Retinal pigment epithelial cell (primary cell): ENCODE measurements around the gene WSCD2.

Source experiments
- DNase-seq: peaks from one replicate; pipeline ENCODE4 v3.0.0-alpha.2; 2010; ENCODE audit warnings: low read depth
- H3K4me3 ChIP-seq: 2 replicates; pipeline ENCODE4 v1.5.1; 2011; ENCODE audit warnings: mild to moderate bottlenecking, low read length, control low read depth, moderate library complexity
- CTCF ChIP-seq: conservative IDR thresholded peaks from 2 replicates; pipeline ENCODE4 v1.5.1; 2011; ENCODE audit warnings: low read depth, low read length, control low read depth, inconsistent platforms

The WSCD2 gene

GRCh38 chr12:108133482-108133881 is 4.4 kb downstream of the WSCD2 start:
- no peak overlapping the region for H3K4me3 ChIP-seq
- DNase-seq, result no peak
- no peak for TF ChIP-seq CTCF

- H3K4me3 ChIP-seq, result no peak overlapping the region
- no peak for TF ChIP-seq CTCF
- DNase-seq, result no peak
Observed at GRCh38 chr12:108134744-108135143, 5.7 kb downstream of the WSCD2 start.

DNA sequence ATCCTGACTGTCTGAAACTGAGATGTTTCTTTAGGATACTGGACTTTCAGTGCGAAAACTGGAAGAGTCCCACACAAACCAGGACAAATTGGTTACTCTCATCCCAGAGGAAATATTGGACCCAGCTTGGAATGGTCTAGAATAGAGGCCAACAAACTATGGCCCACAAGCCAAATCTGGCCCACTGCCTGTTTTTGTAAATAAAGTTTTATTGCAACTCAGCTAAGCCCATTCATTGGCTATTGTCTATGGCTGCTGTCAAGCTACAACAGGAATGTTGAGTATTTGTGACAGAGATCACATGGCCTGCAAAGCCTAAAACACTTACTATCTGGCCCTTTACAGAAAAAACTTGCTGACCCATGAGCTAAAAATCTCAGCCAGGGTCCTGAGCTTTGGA is 6.5 kb downstream of the WSCD2 start:
- DNase-seq, result no peak
- TF ChIP-seq CTCF, result no peak
- H3K4me3 ChIP-seq, result no peak overlapping the region

DNA sequence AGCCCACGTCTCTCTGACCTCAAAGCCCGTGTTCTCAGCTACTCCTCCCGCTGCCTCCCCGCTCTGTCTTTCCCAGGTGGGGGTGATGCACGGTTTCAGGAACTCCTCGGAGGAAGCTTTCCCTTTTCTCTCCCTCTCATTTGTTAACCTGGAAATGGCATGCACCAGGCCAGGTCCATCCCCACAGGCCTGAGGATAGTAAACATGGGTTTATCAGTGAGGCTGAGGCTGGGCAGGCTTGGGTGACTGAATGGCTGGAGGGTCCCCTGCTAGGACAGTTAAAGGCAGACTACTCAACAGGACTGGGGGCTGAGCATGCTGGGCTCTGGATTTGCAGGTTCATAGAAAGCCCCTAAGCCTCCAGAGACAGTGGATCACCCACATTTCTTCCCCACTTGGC is 7.6 kb downstream of the WSCD2 start:
- no peak for TF ChIP-seq CTCF
- H3K4me3 ChIP-seq, result no peak overlapping the region
- DNase-seq, result no peak

- DNase-seq, result no peak
- no peak for TF ChIP-seq CTCF
- H3K4me3 ChIP-seq, result no peak overlapping the region
Observed at GRCh38 chr12:108139454-108139853, 10.4 kb downstream of the WSCD2 start.

GRCh38 chr12:108140501-108140900 is 11.4 kb downstream of the WSCD2 start:
- no peak overlapping the region for H3K4me3 ChIP-seq
- TF ChIP-seq CTCF, result no peak
- DNase-seq, result no peak

GRCh38 chr12:108141600-108142130 is 12.6 kb downstream of the WSCD2 start:
- H3K4me3 ChIP-seq, result no peak overlapping the region
- no peak for TF ChIP-seq CTCF
- no peak for DNase-seq
